Mononuclear cell (primary cell): ENCODE data around the gene PPP1R17. TPM values are rescaled to one million over a fixed set of nuclear protein-coding genes. Genes with fewer than 3 reads are reported as not detected.

Experiments used
- H3K27me3 ChIP-seq: 2 replicates; pipeline ENCODE4 v1.6.0; 2011; ENCODE audit warnings: low read length, control low read depth; ENCODE audit not compliant: insufficient read depth
- H3K4me1 ChIP-seq: 2 replicates; pipeline ENCODE4 v1.5.1; 2011; ENCODE audit warnings: mild to moderate bottlenecking, low read length, control low read depth; ENCODE audit not compliant: insufficient read depth
- H3K4me3 ChIP-seq: 2 replicates; pipeline ENCODE4 v1.5.1; 2011; ENCODE audit warnings: mild to moderate bottlenecking, low read length, moderate library complexity
- H3K9me3 ChIP-seq: 2 replicates; pipeline ENCODE4 v1.5.1; 2011; ENCODE audit warnings: low read depth, mild to moderate bottlenecking, control low read depth, low read length
- total RNA-seq: library from RNA; depleted of rRNA; stranded (reverse); fragments of >200 nt; gene quantifications from one replicate; pipeline ENCODE4 v1.2.3, GENCODE V29; 2012

The PPP1R17 gene
- total RNA-seq, result not detected

GRCh38 chr7:31687024-31687748, at the start of gene PPP1R17:
Gene PPP1R17 (plus strand): TSS chr7:31687215. CDS start chr7:31692442, 5,227 bp downstream.
- Histone ChIP-seq H3K4me1 (no peaks in the 10 kb centered on the region), H3K4me3 (no peak within 1 kb of the TSS), H3K27me3 (no peaks in the 10 kb centered on the region), H3K9me3 (no peaks in the 10 kb centered on the region)

GRCh38 chr7:31640381-31640780, 46.6 kb upstream of the PPP1R17 start:
- Histone ChIP-seq H3K4me1 (no peaks in the 10 kb centered on the region), H3K9me3 (no peaks in the 10 kb centered on the region), H3K4me3 (no peak overlapping the region), H3K27me3 (no peaks in the 10 kb centered on the region)

- no peaks in the 10 kb centered on the region for H3K4me1 ChIP-seq
- no peaks in the 10 kb centered on the region for H3K27me3 ChIP-seq
- no peak overlapping the region for H3K4me3 ChIP-seq
- H3K9me3 ChIP-seq, result no peaks in the 10 kb centered on the region
These were observed 44.3 kb upstream of the PPP1R17 start for GRCh38 chr7:31642681-31643115.

GRCh38 chr7:31646942-31647341, 40.1 kb upstream of the PPP1R17 start:
- no peaks in the 10 kb centered on the region for H3K9me3 ChIP-seq
- H3K4me3 ChIP-seq, result no peak overlapping the region
- H3K27me3 ChIP-seq, result no peaks in the 10 kb centered on the region
- H3K4me1 ChIP-seq, result no peaks in the 10 kb centered on the region

GRCh38 chr7:31647511-31647910, 39.5 kb upstream of the PPP1R17 start:
- Histone ChIP-seq H3K9me3 (no peaks in the 10 kb centered on the region), H3K27me3 (no peaks in the 10 kb centered on the region), H3K4me3 (no peak overlapping the region), H3K4me1 (no peaks in the 10 kb centered on the region)

GRCh38 chr7:31648288-31648687, 38.7 kb upstream of the PPP1R17 start:
- H3K9me3 ChIP-seq, result no peaks in the 10 kb centered on the region
- no peaks in the 10 kb centered on the region for H3K27me3 ChIP-seq
- H3K4me1 ChIP-seq, result no peaks in the 10 kb centered on the region
- no peak overlapping the region for H3K4me3 ChIP-seq

DNA sequence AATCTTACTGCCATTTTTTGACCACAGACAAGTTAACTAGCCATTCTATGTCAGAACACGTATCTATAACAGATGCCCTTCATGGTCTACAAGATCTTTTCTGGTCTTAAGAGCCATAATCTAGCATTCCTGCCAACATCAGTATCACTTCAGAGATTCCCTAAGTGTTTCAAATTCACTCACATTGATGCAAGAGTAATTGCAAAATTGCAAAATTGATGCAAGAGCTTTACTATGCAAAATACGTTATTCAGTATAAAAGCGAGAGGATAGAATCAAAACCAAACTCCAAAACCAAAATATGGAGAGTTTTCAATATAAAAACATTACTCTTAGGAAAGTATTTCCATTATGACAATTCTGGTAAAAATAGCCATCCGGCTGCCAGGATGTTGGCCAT, 38.1 kb upstream of the PPP1R17 start:
- Histone ChIP-seq H3K4me3 (no peak overlapping the region), H3K27me3 (no peaks in the 10 kb centered on the region), H3K4me1 (no peaks in the 10 kb centered on the region), H3K9me3 (no peaks in the 10 kb centered on the region)

- Histone ChIP-seq H3K27me3 (no peaks in the 10 kb centered on the region), H3K9me3 (no peaks in the 10 kb centered on the region), H3K4me3 (no peak overlapping the region), H3K4me1 (no peaks in the 10 kb centered on the region)
These were observed 35.6 kb upstream of the PPP1R17 start for GRCh38 chr7:31651234-31652062.

DNA sequence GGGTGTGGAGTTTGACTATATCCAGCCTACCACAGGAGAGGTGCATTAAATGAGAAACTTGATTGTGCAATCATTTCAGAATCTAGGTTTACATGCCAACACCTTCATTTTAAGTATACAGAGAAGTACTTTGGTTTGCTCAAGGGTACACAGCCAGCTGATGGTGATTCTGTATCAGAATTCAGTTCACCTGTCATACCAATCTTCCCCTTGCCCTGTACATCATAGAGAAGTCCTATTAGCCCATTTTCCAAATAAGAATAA, 35.0 kb upstream of the PPP1R17 start:
- Histone ChIP-seq H3K9me3 (no peaks in the 10 kb centered on the region), H3K4me3 (no peak overlapping the region), H3K4me1 (no peaks in the 10 kb centered on the region), H3K27me3 (no peaks in the 10 kb centered on the region)

DNA sequence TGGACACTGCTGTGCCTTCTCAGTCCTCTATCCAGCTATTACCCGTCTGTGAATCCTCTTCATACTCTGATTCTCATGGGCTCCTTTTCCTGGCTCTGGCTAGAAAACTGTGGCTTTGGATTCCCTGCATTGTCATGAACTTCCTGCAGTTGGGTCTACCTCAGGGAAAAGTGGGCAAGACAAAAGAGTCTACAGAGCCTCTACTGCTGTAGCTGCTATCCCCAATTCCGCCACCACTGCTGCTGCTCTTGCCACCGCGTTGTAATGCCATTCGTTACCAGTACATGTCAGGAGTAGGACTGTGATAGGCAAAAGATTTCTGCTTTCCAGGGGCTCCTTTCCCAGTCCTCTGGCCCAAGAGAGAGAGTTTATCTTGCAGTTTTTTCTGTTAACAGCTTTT, 23.9 kb upstream of the PPP1R17 start:
- Histone ChIP-seq H3K9me3 (no peaks in the 10 kb centered on the region), H3K4me1 (peaks cover 9% of the 10 kb centered on the region), H3K27me3 (no peaks in the 10 kb centered on the region), H3K4me3 (no peak overlapping the region)

DNA sequence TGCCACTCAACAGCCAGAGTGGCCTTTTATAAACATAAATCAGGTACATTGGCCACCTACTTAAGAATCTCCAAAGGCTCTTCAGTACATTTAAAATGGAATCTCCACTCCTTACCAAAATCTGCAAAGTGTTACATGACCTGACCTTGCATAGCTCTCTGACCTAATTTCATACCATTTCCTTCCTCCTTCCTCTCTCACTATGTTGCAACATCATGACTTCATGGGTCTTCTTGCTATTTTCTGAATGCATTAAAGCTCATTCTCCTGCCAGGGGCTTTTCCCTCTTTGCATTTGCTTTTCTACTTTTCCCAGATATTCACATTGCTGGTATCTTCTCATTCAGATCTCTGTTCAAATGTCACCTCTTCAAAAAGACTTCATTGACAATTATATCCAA, 22.1 kb upstream of the PPP1R17 start:
- Histone ChIP-seq H3K4me3 (no peak overlapping the region), H3K27me3 (no peaks in the 10 kb centered on the region), H3K9me3 (no peaks in the 10 kb centered on the region), H3K4me1 (peaks cover 9% of the 10 kb centered on the region)

GRCh38 chr7:31665546-31665945, 21.5 kb upstream of the PPP1R17 start:
- no peak overlapping the region for H3K4me3 ChIP-seq
- peaks cover 9% of the 10 kb centered on the region for H3K4me1 ChIP-seq
- no peaks in the 10 kb centered on the region for H3K9me3 ChIP-seq
- H3K27me3 ChIP-seq, result no peaks in the 10 kb centered on the region

- Histone ChIP-seq H3K27me3 (no peaks in the 10 kb centered on the region), H3K4me3 (no peak overlapping the region), H3K4me1 (peaks cover 7% of the 10 kb centered on the region), H3K9me3 (no peaks in the 10 kb centered on the region)
These were observed 17.6 kb upstream of the PPP1R17 start for GRCh38 chr7:31669461-31669860.

GRCh38 chr7:31679574-31680305, 7.3 kb upstream of the PPP1R17 start:
- no peak overlapping the region for H3K4me3 ChIP-seq
- H3K27me3 ChIP-seq, result no peaks in the 10 kb centered on the region
- no peaks in the 10 kb centered on the region for H3K4me1 ChIP-seq
- H3K9me3 ChIP-seq, result no peaks in the 10 kb centered on the region

DNA sequence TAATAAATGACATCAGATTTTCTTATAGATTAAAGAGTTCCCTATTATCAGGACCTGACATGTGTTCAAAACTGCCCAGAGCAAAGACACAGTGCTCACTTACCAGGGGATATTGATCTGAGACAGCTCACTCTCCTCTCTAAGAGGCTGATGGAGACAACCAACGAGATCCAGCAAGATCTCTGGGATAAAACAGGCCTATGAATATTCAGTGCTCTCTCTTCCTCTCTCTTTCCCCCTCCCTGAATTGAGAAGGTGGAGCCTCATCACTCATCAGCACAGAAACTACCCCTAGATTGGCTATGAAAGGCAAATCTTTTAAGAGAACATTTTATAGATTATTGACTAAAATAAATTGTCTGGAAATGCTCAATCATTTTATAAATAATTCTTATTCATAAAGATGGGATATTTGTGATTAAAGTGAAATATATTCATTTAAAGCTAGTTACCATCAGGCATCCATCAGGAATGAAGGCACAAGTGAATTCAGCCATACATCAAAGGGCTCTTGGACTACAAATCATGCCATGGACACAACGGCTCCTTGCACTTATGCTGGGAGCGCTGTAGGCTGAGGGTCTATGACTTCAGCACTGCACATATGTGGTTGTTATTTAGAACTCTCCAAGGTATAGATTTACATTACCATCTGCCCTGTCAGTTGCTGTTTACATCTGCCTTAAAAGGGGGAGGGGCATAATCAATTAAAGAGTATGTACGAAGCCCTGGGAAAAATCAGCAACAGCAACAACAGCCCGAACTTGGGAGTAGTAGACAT, 3.4 kb upstream of the PPP1R17 start:
- Histone ChIP-seq H3K9me3 (no peaks in the 10 kb centered on the region), H3K27me3 (no peaks in the 10 kb centered on the region), H3K4me3 (no peak overlapping the region), H3K4me1 (no peaks in the 10 kb centered on the region)
